Erythroblast (primary cell): ENCODE data around the gene SPACA6.

ENCODE experiments used
- GATA1 ChIP-seq: IDR thresholded peaks from 2 replicates; pipeline ENCODE4 v1.6.1; 2011; ENCODE audit warnings: low read depth, mild to moderate bottlenecking, control low read depth, low read length, moderate library complexity
- POLR2A ChIP-seq: IDR thresholded peaks from 2 replicates; pipeline ENCODE4 v1.6.1; 2011; ENCODE audit warnings: mild to moderate bottlenecking, low read length

GRCh38 chr19:51686171-51686570, 7.0 kb upstream of the SPACA6 start:
- TF ChIP-seq POLR2A (no peak), GATA1 (no peak)
